ENCODE results near the gene RLF. TPM values are rescaled to one million over a fixed set of nuclear protein-coding genes. Genes with fewer than 3 reads are reported as not detected.
"Not testable (repeated sequence)": the region's sequence is repeated elsewhere in the genome, so short reads cannot be mapped to it uniquely, and the experiment has no call there.

Gene RLF
- total RNA-seq, 4 donors from 2014 or later = 13.7 to 27.7 (median 21.7) TPM

GRCh38 chr1:40162753-40163441, 1.7 kb downstream of the RLF start:
- no peak for TF ChIP-seq CTCF (IDR thresholded peaks at IDR 0.05)
- ATAC-seq (ENCODE audit: low FRiP score) (peak; percentile 59), DNase-seq (ENCODE audit: low spot score) (no peak)

GRCh38 chr1:40167317-40167716, 6.1 kb downstream of the RLF start:
- no peak for TF ChIP-seq CTCF (IDR thresholded peaks at IDR 0.05)
- ATAC-seq (ENCODE audit: low FRiP score) (no peak), DNase-seq (ENCODE audit: low spot score) (no peak)

- no peak for TF ChIP-seq CTCF (IDR thresholded peaks at IDR 0.05)
- ATAC-seq (ENCODE audit: low FRiP score) (no peak), DNase-seq (ENCODE audit: low spot score) (no peak)
Observed at GRCh38 chr1:40171036-40171435, 9.8 kb downstream of the RLF start.

GRCh38 chr1:40174788-40175187, 13.6 kb downstream of the RLF start:
- no peak for TF ChIP-seq CTCF (IDR thresholded peaks at IDR 0.05)
- ATAC-seq (ENCODE audit: low FRiP score) (no peak), DNase-seq (ENCODE audit: low spot score) (no peak)

GRCh38 chr1:40176989-40177388, 15.8 kb downstream of the RLF start:
- not testable (repeated sequence) for DNase-seq (ENCODE audit: low spot score); ATAC-seq (ENCODE audit: low FRiP score)

GRCh38 chr1:40178200-40178599, 17.0 kb downstream of the RLF start:
- no peak for TF ChIP-seq CTCF (IDR thresholded peaks at IDR 0.05)
- DNase-seq (ENCODE audit: low spot score) (no peak), ATAC-seq (ENCODE audit: low FRiP score) (no peak)

GRCh38 chr1:40179496-40180089, 18.4 kb downstream of the RLF start:
- ATAC-seq (ENCODE audit: low FRiP score) = no peak

More at GRCh38 chr1:40179496-40180089, 18.4 kb downstream of the RLF start:
- no peak for DNase-seq (ENCODE audit: low spot score)
- TF ChIP-seq CTCF (IDR thresholded peaks at IDR 0.05) = no peak

All from omental fat pad (tissue), 4 donors.